NCI-H1092 (cell line): ENCODE measurements around the gene GJD3.
"Not testable (repeated sequence)": the region's sequence is repeated elsewhere in the genome, so short reads cannot be mapped to it uniquely, and the experiment has no call there.

Experiments
- DNase-seq: peaks from one replicate; lab custom pipeline; 2025; lab: John Stamatoyannopoulos, UW

Gene GJD3

GRCh38 chr17:40367728-40368127, 3.2 kb upstream of the GJD3 start:
- not testable (repeated sequence) for DNase-seq

- no peak for DNase-seq
These were observed 2.5 kb upstream of the GJD3 start for GRCh38 chr17:40366861-40367518.

- DNase-seq = no peak
These were observed 1.7 kb upstream of the GJD3 start for GRCh38 chr17:40366076-40366860.

DNA sequence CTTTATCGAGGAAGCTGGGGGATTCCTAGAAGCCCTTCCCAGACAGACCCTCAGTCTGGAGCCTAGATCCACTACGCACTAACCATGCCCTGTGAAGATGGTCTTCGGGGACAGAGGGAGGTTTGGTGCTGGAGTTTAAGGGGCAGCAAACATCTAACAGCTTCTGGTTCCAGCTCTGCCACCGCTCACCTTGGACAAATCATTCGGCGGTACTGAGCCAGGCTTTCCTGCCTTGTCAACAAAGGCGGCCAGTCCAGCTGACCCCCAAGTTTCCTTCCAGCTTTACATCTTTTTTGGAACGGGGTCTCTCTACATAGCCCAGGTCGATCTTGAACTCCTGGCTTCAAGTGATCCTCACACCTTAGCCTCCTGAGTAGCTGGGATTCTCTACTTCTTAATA, 369 bp upstream of the GJD3 start:
- DNase-seq = no peak

DNA sequence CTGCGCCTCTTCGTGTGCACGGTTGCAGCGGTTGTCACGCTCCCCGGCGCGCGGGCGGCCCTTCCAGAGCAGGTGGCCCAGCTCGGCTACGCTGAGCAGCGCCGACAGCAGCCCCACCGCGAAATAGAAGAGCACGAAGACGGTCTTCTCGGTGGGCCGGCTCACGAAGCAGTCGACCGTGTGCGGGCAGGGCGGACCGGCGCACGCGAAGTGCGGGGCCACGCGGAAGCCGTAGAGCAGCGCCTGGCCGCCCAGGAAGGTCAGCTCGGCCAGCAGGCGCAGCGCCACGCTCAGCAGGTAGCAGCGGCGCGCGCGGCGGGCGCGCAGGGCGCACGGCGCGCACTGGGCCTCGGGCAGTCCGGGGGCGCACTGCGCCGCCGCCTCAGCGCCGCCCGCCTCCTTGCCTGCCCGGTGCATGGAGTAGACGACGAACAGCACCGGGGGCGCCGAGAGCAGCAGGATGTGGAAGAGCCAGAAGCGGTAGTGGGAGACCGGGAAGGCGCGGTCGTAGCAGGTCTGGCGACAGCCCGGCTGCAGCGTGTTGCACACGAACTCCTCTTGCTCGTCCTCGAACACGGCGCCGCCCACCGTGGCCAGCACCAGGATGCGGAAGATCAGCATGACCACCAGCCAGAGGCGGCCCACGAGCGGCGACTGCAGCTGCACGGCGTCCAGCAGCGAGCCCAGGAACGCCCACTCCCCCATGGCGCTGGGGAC, 1.3 kb downstream of the GJD3 start:
- DNase-seq = no peak

GRCh38 chr17:40362696-40363110, 1.8 kb downstream of the GJD3 start:
- no peak for DNase-seq

GRCh38 chr17:40361925-40362695, 2.4 kb downstream of the GJD3 start:
- no peak for DNase-seq

- DNase-seq = no peak
These were observed 3.2 kb downstream of the GJD3 start for GRCh38 chr17:40361063-40361924.

DNA sequence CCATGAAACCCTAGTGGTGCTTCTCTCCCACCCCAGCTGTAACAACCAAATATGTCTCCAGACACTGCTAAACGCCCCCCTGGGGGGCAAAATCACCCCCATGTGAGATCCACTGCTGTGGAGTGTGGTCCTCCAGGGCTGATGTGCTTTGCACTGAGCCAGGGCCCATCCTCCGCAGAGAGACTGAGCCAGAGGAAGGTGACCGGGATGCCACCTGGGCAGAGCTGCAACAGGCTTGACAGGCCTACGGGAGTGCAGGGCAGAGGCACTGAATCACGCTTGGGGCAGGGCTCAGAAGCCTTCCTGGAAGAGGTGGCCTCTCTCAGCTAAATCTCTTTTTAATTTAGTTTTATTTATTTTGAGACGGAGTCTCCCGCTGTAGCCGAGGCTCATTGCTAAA, 4.4 kb downstream of the GJD3 start:
- no peak for DNase-seq

GRCh38 chr17:40358323-40359038, 6.1 kb downstream of the GJD3 start:
- DNase-seq = peak; percentile 82

DNA sequence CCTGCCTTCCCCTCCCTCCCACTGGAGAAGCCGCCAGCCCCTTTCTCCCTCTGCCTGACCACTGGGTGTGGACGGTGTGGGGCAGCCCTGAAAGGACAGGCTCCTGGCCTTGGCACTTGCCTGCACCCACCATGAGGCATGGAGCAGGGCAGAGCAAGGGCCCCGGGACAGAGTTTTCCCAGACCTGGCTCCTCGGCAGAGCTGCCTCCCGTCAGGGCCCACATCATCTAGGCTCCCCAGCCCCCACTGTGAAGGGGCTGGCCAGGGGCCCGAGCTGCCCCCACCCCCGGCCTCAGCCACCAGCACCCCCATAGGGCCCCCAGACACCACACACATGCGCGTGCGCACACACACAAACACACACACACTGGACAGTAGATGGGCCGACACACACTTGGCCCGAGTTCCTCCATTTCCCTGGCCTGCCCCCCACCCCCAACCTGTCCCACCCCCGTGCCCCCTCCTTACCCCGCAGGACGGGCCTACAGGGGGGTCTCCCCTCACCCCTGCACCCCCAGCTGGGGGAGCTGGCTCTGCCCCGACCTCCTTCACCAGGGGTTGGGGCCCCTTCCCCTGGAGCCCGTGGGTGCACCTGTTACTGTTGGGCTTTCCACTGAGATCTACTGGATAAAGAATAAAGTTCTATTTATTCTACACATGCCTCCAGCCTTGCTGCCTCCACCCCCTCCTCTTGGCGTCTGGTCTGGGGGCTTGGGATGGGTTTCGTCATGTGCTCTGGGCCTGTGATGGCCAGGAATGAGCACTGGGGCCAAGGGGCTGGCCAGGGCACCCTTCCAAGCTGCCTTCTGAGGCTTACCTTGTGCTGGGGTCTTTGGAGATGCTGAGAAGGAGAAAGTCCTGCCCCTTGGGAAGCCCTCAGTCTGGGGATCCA, 7.3 kb downstream of the GJD3 start:
- DNase-seq = no peak

GRCh38 chr17:40355804-40356758, 8.5 kb downstream of the GJD3 start:
- DNase-seq = no peak

GRCh38 chr17:40355123-40355803, 9.3 kb downstream of the GJD3 start:
- peak; percentile 37 for DNase-seq

DNA sequence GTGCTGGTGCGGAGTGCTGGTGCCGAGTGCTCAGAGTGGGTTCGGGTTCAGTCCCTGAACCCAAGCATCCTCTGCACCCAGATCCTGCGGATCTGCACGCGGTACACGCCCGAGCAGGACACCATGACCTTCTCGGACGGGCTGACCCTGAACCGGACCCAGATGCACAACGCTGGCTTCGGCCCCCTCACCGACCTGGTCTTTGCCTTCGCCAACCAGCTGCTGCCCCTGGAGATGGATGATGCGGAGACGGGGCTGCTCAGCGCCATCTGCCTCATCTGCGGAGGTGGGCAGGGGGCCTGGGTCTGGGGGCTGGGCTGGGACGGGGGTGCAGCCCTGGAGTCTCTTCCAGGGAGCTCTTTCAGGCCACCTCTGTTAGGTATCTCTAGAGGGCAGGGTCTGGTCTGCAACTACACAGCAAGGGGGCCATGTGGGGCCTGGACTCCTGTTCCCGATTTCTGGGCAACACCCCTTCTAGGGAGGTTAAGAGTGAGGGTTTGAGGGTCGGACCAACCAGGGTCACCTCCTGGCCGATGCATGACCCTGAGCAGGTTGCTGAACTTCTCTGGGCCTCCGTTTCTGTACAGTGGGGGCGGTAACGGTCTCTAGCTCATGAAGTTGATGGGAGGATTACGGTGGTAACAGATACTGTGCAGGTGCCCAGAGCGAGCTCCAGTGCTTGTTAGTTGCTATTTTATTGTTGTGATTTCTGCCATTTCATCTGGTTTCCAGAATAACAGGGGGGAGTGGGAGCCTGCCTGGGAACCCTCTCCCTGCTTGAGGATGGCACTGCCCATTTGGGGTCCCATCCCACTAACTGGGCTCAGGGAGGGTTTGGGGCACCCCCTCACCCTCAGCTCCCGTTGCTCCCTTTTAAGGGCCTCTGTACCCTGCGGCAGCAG, 10.1 kb downstream of the GJD3 start:
- no peak for DNase-seq

DNA sequence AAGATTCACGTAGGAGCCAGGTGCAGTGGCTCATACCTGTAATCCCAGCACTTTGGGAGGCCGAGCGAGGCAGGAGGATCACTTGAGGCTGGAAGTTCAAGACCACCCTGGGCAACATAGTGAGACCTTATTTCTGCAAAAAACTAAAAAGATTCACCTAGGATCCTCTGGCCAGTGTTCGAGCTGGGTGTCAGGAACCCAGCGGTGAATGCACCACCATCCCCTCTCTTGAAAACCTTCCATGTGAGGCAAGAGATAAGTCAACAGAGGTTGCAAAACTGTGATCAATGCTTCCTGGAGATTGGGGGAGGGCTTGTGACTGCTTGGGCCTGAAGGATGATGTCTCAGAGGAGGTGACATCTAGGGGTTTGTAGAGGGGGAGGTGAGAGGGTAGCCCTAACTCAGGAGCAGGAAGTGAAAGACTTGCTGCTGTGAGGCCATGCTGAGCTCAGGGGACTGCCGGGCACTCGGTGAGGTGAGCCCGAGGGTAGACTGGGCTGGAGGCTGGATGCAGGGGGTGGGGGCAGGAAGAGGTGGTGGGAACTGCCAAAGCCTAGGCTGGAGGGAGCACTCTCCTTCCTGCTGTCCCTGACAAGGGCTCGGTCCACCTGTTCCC, 11.7 kb downstream of the GJD3 start:
- DNase-seq = no peak

- no peak for DNase-seq
These were observed 12.2 kb downstream of the GJD3 start for GRCh38 chr17:40352237-40352778.
